HG02973 (cell line): Measurements from ENCODE around the gene NLRC5.
"Not testable (repeated sequence)": the region's sequence is repeated elsewhere in the genome, so short reads cannot be mapped to it uniquely, and the experiment has no call there.

ENCODE experiments used
- ATAC-seq: cut with Tn5 transposase; IDR thresholded peaks from one replicate; pipeline ENCODE4 v1.9.1; 2021; ENCODE audit warnings: moderate library complexity; ENCODE audit not compliant: unreplicated experiment

The NLRC5 gene

DNA sequence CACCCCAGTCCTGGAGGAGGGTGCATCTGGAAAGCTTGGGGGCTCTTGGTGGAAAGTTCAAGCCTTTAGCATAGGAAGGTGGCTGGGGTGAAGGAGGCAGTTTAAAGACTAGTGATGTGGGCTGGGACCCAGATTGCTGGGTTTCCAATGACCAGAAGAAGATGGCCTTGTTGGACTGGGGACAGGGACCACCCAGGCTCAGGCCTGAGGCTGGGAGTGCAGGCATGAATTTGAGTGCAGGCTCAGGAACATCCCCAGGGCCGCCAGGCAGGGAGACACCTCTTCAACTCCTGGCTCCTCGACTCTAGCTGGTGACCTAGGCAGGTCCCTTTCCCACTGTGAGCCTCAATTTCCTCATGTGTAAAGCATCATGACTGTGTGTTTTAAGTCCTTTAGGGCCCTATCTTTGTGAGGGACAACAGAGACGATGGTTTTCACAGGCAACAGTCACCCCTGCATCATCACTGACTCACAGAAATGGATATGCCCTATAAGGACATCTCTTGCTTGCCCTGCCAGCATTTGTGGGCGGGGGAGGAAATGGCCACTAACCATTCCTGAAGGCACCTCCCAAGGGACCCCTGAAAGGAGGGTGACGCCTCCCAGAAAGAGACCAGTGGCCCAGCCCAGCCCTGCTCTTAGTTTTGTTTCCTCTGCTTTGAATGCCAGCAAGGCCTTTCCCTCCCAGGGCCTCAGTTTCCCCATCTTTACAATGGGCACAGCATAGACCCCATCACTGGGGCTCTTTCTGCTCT is 11.1 kb downstream of the NLRC5 start:
- peak; percentile 43 for ATAC-seq

- no peak for ATAC-seq
Observed at GRCh38 chr16:57001026-57001679, 11.8 kb downstream of the NLRC5 start.

DNA sequence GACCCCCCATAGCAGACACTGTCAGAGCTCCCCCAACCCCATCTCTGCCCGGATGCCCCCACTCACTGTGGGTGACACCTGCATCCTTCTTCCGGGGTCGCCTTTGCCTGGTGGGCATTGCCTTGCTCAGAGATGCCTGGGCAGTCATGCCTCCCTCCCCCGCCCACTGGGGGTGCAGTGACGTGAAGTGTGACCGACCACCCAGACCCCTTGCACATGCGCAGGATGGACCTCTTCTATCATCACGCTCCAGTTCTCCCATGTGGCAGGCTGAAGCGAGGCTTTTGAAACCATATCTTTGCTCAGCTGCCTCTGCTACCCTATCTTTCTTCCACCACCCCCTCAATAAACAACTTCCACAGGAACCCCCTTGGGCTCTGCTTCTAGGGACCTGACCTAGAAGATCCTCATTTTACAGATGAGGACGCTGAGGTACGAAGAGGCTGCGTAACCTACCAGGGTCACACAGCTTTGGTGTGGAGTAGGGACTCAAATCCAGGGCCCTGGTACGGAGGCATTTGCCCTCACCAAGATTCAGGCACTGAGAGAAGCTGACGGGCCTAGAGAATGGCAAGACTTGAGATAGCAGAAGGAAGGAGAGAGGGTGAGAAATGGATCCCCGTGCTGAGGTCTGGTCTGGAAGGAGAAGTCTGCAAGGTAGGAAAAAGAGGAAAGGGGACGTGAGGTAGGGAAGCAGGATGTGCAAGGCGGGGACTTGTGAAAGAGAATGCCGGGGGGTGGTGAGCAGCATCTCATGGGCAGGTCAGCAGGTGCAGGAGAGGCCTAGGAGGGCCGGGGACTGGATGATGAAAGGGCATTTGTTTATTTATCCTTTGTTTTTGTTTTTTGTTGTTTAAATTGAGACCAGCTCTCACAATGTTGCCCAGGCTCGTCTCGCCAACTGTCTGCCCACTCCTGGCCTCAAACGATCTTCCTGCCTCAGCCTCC is 14.4 kb downstream of the NLRC5 start:
- no peak for ATAC-seq

- ATAC-seq: no peak
Observed at GRCh38 chr16:57004387-57005250, 15.3 kb downstream of the NLRC5 start.

DNA sequence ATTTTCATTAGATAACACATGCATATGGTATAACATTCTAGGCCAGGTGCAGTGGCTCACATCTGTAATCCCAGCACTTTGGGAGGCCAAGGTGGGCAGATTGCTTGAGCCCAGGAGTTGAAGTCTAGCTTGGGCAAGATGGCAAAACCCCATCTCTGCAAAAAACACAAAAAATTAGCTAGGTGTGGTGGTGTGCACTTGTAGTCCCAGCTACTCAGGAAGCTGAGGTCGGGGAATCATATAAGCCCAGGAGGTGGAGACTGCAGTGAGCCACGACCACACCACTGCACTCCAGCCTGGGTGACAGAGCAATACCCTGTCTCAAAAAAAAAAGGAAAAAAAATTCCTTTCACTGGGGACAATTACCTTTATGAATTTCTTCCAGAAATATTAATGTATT is 16.2 kb downstream of the NLRC5 start:
- ATAC-seq: not testable (repeated sequence)

GRCh38 chr16:57007050-57007449 is 17.7 kb downstream of the NLRC5 start:
- ATAC-seq: no peak

GRCh38 chr16:57007530-57007929 is 18.2 kb downstream of the NLRC5 start:
- no peak for ATAC-seq

GRCh38 chr16:57008440-57008839 is 19.1 kb downstream of the NLRC5 start:
- ATAC-seq: no peak

GRCh38 chr16:57009643-57010170 is 20.4 kb downstream of the NLRC5 start:
- no peak for ATAC-seq

DNA sequence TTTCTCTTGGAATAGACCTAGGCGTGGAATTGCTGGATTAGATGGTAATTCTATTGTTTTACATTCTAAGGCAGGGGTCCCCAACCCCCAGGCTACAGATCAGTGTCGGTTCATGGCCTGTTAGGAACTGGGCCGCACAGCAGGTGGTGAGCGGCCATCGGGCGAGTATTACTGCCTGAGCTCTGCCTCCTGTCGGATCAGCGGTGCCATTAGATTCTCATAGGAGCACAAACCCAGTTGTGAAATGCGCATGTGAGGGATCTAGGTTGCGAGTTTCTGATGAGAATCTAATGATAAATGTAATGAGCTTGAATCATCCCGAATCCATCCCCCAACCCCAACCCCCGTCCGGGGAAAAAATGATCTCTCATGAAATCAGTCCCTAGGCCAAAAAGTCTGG is 23.0 kb downstream of the NLRC5 start:
- no peak for ATAC-seq

GRCh38 chr16:57013229-57013628 is 23.9 kb downstream of the NLRC5 start:
- ATAC-seq: no peak

GRCh38 chr16:57013902-57014301 is 24.5 kb downstream of the NLRC5 start:
- no peak for ATAC-seq

DNA sequence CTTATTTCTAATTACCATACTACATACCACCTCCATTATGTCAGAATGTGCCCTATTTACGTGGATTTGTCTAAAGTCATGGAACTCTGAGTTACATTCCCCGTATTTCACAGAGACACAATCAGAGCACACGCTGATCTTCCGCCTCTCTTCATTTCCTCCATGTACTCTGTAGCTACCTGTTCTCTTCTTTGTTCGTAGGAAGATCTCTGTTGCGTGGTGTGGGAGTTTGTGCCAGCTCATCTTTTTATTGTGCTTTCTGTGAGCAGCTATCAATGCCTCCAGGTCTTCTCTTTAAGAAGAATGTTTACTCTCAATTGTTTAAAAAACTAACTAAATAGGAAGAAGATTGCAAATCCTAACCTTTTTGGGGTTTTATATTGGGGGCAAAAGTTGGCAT is 26.9 kb downstream of the NLRC5 start:
- no peak for ATAC-seq

- no peak for ATAC-seq
Observed at GRCh38 chr16:57016831-57017230, 27.5 kb downstream of the NLRC5 start.

GRCh38 chr16:57017251-57017650 is 27.9 kb downstream of the NLRC5 start:
- ATAC-seq: no peak

- ATAC-seq: no peak
Observed at GRCh38 chr16:57019746-57020145, 30.4 kb downstream of the NLRC5 start.

DNA sequence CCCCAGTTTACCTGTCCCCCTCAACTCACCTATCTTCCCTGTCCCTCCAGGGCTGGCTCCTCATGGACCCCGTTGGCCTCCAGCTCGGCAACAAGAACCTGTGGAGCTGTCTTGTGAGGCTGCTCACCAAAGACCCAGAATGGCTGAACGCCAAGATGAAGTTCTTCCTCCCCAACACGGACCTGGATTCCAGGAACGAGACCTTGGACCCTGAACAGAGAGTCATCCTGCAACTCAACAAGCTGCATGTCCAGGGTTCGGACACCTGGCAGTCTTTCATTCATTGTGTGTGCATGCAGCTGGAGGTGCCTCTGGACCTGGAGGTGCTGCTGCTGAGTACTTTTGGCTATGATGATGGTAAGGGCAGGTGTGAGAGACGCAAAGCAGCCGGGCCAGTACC is 31.3 kb downstream of the NLRC5 start:
- ATAC-seq: no peak

GRCh38 chr16:57021757-57022156 is 32.4 kb downstream of the NLRC5 start:
- no peak for ATAC-seq

DNA sequence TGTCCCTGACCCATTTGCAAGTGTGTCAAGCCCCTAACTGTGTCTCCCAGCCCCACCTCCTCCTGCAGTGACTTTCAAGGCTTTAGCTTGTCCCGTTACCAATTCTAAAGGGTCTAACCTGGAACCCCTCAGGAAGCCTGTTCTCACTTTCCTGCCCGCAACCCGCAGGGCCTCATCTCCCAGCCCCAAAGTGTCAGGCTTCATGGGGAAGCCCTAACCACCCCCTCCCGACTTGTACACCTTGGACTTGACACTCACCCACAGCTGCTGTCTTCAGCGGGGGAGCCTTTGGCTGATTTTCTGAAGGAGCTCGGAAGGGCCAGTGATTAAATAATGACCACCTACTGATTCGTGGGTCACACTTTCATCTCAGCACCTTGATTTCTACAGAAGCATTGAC is 33.1 kb downstream of the NLRC5 start:
- no peak for ATAC-seq

DNA sequence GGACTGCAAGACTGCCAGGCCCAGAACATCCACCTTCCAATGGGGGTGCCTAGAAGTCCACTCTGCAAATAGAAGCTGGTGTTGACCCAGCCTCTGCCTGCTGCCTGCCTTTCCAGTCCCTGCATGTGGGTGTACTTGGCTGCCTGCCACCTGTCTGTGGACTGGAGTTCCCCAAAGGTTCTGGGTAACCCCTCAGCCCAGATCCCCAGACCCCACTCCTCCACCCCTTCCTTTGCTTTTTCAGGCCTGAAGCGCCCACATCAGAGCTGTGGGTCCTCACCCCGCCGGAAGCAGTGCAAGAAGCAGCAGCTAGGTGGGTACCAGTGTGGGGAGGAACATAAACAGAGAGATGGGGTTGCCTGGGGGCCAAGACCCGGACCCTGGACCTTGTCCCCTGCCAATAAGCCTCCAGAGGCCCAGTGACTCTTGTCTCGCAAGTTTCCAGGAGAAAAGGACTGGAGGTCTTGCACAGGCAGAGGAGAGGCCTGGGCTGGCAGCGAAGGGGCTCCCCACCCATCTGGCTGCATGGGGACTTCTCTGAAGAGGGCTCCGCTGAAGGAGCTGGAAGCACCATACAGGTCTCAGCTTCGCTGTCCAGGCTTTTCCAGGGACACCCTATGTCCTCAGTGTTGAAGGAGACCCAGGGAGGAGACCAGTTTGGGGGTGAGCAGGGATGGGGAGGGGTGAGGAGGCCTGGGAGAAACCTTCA is 34.3 kb downstream of the NLRC5 start:
- ATAC-seq: no peak
